ENCODE measurements around the gene TLL2.
A peak's percentile ranks its signal among the peaks of the same experiment; 100 is the strongest.
"Not testable (repeated sequence)": the region's sequence is repeated elsewhere in the genome, so short reads cannot be mapped to it uniquely, and the experiment has no call there.

TLL2 gene

DNA sequence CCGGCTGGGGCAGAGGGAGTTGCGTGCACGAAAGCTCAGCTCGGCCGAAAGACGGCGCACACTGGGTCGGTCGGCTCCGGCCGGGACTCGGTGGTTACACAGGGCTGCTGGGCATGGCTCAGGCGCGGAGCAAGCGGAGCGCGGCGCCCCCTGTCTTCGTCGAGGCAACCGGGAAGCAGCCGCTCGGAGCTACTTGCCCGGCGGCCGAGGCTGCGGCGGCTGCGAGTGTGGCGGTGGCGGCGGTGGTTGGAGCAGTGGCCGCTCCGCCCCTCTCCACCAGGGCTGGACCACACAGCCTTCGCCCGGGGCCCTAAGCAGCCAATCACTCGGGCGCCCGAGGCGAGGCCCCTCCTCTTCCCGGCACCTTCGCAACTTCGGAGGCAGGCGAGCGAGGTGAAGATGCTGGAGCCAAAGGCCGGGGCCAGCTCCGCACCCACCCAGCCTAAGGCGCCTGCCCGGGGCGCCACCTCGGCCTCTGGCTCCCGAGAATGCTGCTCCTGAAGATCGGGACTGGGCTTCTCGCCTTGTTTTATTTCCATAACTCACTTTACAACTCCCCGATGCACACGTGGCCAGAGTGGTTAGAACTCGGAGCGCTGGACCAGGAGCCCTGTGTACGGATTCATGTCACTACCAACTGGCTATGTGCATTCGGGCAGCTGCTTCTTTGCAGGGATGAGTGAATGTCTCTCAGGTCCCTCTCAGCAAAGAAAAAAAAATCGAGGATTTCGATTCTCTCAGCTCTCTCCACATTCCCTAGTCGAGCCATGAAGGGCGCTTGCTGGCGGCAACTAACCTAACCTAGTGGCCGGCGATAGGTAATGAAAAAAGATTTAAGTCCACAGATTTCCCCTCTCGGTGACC, at the start of gene TLL2:
TSS of gene TLL2 (minus strand) at position 229 of the 864 bp plus-strand sequence. CDS start 241 bp downstream, outside the sequence.
- peak; percentile 57 for DNase-seq

DNA sequence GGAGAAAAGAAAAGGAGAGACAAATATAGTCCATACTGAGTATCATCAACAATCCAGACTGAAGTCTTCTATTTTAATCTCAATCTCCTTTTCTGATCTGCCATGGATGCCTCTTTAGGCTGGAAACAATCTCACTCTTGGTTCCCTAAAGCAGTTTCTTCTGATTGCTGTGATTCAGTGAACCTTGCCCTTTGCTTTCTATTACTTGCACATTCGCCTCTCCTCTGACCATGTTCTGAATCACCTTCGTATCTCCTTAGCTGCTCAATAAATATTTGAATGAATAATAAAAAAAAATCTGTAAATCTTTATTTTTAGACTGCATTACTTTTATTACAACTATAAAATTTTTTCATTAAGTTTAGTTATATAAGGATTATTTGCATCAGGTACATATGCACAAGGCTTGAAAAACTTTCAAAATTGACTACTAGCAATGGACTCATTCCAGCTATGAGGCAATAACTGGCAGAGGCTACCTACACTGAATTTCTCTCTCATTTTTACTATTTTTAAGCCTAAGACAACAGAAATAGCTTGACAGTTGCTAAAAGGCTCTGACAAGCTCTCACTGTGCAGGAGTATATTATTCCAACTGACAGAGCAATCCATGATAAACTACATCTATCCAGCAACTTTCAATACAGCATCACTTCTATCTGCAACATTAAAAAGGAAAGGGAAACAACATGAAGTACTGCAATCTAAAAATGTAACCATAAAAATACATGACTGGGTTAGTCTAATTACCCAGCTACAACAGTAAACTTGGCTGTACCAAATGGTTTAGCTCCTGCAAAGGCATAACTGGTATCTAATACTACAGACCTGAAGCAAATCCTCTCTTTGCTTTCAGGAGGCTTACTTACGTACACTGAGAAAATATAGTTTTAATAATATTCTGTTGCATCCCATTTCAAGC, 47.5 kb upstream of the TLL2 start:
- DNase-seq: no peak

DNA sequence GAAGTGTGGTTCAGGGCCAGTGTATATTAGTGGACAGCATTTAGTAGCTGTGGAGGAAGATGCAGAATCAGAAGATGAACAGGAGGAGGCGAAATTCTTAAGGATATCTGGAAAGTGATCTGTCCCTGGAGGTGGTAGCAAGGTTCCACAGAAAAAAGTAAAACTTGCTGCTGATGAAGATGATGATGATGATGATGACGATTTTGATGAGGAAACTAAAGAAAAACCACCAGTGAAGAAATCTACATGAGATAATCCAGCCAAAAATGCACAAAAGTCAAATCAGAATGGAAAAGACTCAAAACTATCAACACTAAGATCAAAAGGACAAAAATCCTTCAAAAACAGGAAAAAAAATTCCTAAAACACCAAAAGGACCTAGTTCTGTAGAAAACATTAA, 46.8 kb upstream of the TLL2 start:
- no peak for DNase-seq

DNA sequence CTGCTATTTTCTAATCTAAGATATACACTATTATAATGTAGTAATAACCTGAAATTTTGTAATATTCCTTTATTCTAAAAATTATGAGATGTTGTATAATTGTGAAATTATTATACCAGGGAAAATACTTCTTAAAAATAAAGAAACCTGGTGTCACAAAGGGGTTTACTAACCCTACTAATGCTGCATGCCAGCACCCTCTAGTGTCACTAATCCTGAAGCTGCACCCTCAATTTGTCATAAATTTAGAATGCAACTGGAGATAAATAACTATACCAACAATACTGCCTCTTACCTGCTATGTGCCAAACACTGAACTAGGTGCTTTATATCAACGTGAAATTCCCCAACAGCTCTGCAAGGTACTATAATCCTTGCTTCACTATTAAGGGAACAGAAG, 42.3 kb upstream of the TLL2 start:
- DNase-seq: no peak

DNA sequence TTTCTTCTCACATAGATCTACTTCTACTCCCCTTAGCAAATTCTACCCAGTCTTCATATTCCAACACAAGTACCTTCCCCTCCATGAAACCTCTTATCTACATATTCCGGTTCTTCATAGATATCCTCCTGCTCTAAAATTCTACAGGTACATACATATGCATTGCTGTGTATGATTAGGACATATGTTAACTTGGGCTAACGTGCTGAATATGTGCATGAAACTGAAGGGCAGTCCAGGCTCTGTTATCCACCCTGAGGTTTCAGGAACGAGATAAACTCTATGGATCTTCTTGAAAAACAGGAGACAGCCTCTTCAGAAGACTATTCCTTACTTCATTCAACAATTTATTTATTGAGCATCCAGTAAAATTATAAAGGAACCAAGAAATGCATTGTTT, 41.6 kb upstream of the TLL2 start:
- DNase-seq: no peak

DNA sequence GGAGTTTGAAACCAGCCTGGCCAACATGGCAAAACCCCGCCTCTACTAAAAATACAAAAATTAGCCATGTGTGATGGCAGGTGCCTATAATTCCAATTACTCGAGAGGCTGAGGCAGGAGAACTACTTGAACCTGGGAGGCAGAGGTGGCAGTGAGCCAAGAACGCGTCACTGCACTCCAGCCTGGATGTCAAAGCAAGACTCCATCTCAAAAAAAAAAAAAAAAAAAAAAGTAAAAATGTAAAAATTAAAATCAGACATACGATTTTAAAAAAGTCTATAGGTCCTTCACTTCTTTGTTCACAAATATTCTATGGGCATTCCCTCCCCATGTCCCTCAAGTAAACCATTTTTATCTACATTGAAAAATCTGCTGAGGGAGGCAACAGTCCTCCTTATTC, 34.9 kb upstream of the TLL2 start:
- peak; percentile 67 for DNase-seq

DNA sequence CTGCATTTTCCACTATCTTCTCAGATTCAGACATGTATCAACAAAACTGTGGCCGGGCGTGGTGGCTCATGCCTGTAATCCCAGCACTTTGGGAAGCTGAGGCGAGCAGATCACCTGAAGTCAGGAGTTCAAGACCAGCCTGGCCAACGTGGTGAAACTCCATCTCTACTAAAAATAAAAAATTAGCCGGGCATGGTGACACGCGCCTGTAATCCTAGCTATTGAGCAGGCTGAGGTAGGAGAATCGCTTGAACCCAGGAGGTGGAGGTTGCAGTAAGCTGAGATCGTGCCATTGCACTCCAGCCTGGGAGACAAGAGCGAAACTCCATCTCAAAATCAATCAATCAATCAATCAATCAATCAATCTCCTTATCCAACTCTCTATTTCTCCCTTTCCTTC, 31.8 kb upstream of the TLL2 start:
- not testable (repeated sequence) for DNase-seq

DNA sequence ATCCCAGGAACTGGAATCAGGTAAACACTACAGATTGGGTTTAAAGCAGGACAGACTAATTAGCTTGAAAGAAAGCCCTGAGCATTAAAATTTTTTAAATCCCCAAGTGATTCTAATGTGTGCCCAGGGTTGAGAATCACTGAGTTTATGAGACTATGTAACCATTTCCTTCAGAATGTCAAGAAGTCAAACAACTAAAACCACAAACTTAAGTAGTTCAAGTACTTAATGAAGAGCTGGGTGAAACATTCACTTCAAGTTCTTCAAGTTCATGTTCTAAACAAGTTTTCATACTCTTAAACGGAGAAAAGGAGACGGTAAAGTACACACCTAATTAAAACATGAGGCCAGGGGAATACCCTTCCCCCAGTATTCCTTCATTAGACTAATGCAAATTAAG, 28.2 kb upstream of the TLL2 start:
- no peak for DNase-seq

DNA sequence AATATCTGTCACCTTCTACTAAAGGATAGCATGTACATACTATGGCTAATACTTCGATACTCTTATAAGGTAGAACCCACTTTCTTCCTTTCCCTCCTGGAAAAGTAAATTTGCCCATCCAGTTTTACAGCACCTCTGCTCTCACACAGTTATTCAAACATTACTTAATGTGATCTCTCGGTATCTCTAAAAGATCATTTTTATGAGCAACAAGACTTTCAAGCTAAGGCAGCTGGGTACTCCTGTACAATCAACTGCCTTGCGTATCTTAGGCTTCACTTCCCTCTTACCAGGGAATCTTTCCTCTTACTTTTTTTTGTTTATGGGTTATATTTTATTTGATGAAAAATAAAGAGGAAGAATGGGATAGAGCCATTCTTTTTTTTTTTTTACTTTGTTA, 26.5 kb upstream of the TLL2 start:
- no peak for DNase-seq

DNA sequence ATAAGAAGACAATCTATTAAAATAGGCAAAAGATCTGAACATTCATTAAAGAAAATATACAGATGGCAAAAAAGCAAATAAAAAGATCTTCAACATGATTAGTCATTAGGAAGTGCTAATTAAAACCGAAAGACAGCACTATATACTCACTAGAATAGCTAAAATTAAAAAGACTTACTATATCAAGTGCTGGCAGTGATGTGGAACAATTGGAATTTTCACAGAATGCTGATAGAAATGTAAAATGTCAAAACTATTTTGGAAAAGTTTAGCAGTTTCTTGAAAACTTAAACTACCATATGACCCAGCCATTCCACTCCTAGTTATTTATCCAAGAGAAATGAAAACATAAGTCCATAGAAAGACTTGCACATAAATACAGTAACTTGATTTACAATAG, 25.0 kb upstream of the TLL2 start:
- no peak for DNase-seq

DNA sequence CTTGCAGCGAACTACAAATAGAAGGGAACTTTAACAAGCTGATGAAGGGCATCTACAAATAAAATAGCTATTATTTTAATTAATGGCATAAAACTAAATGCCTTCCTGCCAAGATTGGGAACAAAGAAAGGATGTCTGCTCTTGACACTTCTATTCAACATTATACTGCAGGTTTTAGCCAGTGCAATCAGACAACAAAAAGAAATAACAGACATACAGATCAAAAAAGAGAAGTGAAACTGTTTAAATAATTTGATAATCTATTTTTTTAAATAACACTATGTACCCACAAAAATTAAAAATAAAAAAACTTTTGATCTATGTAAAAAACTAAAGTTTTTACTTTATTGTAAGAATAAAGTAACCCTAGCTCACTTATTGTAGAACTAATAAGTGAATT, 22.4 kb upstream of the TLL2 start:
- no peak for DNase-seq

DNA sequence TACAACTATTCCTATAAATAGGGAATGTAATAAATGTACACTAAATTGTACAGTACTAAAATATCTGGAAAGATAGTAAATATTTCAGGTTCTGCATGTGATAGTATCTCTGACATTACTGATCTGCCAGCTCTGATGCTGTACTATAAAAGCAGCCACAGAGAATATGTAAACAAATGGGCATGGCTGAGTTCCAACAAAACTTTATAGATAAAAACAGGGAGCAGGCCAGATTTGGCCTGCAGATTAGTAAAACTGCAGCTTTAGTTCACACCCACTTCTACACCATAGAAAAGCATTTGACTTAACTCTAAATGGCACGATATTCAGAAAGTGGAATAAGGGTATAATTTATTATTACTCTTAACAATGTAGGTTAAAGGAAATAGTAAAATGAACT, 18.8 kb upstream of the TLL2 start:
- peak; percentile 13 for DNase-seq

DNA sequence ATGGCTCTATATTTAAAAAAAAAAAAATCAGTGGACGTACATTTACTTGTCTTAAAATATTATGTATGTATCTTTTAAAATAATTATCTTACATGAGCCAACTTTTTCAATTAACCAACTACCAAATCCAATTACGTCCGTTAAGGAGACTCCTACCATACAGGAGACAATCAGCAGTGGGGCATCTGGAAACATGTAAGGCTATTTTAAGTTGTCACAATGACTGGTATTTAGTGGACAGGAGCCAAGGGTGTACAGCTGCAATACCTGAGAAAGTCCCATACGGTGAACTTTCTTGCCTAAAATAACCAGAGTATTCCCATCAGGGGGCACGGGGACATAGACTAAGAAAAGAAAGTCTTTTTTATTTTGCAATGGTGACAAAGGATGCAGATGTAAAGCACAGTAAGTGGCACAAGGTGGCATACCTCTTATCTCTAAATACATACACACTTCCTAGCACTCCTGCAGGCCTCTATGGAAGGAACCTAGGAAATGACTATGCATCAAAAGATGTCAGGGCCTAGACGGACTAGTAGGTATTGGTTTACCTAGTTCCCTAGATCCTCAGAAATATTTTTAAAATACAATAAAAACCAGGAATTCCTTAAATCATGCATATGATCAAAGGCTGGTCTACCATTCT, 16.0 kb upstream of the TLL2 start:
- DNase-seq: no peak

DNA sequence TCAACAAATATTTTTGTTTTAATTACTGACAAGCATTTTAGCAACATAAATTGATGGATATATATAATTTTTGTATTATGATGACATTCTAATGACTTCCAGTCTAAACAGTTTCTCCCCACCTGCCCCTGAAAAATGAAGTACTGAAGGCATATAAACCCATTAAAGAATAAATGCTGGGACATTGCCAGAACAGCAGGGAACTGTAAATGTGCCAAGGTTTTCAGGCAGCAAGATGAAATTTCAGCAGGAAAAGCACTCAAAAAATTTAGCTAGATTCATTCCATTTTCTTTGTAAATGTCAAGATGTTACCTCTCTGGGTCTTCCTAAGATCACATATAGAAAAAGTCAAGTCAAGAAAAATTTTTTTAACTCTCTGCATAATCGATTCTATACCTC, 11.0 kb upstream of the TLL2 start:
- DNase-seq: no peak

DNA sequence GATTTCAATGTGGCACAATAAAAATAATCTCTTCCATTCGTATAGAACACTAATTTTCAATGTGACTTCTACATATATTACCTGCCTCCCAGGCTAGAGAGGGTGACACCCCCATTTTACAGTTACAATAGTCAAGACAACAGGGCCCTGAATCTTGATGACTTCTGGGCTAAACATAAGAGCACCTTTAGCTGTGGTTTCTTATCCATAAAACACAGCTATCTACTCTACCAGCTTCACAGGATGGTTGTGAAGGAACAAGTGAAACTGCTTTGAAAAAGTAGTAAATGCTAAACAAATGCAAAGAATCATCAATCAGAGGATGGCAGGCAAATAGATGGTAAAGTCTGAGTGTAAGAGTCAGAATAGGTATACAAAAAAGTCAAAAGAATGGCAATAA, 3.6 kb upstream of the TLL2 start:
- DNase-seq: no peak

DNA sequence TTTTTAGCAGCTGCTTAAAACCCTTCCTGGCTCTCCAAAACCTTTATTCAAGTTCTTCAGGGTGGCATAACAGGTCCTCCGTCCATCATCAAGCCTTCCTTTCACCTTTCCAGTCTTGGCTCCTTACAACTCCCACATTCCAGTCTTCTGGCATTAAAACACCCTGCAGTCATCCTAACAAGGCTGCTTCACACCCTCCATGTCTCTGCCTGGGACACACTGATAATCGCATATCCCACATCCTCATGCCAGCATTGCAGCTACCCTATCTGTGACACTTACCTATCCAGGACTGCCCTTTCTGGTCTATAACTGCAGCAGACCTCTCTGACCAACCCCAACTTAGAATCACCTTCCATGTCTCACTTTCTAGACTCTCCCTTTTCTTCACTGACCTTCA, 2.6 kb upstream of the TLL2 start:
- DNase-seq: no peak

DNA sequence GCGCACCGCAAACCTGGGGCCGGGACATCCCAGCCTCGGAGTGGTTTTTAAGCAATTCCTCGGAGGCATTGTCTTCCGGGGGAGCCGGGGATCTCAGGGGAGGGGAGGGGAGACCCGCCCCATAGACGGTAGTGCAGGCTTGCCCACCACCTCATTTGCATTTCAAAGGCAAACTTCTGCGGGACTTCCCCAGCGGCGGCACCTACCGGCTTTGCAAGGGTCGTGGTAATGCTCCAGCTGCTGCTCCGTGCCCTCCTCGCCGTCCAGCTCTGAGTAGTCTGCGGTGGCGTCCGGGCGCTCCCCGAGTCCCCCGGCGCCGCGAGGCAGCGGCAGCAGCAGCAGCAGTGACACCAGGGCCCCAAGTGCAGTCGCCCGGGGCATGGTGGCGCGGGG, 425 bp downstream of the TLL2 start:
- no peak for DNase-seq

DNA sequence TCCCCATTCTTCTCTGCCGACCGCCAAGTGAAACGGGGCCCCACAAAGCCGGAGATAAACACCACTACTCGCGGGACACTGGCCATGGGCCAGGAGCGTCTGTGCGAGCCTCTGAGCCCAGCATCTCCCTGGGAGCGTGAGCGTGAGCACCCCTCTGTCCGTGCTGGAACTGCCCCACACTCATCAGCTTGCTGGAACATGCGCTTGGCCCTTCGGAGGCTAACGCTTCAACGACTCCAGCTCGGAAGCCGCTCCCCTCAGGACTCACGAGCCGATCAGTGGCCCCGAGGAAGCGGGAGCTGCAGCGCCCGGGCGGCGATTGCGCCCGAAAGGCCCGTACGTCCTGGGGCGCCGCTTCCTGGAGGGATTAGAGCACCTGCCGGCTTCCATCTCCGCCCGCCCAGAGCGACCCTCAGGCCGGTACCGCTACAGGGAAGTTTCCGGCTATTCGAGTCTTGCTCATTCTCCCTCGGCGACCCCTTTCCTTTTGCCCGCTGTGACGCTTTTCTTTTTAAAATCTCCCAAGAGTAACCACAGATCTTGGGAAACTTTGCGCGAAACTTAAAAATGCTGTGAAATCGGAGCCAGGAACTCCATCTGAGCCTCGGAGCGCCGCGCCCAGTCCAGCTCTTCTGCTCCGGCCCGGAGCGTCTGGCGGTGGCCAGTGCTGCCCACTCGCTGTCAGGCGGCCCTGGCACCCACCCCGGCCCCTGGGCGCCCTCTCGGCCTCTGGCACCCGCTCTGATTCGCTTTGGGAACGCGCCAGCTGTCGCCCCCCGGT, 1.0 kb downstream of the TLL2 start:
- DNase-seq: no peak

DNA sequence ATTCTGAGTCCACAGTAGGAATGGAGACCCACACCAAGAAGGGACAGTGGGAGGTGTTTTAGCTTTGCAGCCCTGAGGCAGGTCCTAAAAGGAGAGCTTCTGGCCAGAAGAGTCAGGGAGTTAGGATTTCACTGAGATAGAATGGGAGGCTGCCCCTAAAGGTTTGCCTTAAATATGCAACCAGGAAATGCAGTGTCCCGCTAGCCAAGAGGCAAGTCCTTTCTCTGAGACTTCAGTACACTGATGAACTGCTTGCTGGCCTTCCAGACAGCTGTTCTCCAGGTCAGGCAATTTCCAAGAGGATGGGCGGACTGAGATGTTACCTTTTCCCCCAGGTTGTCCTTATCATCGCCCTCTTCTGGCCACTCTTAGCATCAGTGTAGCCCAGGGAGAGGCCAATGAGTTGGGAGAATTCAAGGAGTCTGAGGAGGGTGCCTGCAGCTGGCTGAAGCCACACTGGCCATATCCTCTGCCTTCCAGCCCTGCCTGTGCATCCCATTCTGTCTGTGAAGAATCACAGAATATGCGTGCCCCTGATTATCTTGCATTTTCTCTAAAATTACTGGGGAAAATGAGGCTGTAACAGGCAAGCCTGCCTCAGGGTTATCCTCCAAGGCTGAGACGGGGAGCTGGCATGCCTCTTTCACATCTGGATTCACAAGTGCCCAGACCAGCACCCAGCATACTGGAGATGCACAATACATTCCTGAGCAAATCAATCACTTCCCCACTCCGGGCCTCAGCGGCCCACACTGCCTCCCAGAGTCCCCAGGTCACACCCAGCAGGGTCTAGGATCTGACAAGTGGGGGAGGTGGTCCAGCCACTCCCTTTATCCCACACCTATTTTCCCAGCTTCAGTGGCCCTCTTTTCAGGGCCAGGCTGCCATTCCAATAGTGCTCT, 2.4 kb downstream of the TLL2 start:
- no peak for DNase-seq

DNA sequence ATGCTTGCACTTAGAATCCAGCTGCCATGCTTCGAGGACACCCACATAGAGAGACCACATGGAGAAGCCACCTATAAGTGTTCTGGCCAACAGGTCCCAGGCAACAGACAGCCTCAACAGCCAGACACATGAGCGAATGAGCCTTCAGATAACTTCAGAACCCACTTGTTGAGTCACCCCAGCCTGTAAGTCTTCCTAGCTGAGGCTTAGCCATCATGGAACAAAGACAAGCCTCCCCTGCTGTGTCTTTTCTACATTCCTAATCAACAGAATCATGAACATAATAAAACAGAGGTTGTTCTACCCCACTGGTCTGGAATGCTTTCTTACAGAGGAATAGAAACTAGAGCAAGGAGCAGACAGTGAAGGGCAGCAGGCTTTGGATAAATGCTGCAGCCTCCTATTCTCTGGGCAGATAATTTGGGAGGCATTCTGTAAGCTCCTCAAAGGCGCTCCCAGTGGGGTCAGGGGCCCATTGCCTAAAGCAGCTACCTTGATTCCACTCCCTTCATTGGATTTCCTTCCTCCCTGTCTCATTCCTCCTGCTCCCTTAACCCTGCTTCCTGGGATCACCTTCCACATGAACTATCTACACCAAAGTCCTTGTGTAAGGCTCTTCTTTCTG, 4.6 kb downstream of the TLL2 start:
- no peak for DNase-seq

DNA sequence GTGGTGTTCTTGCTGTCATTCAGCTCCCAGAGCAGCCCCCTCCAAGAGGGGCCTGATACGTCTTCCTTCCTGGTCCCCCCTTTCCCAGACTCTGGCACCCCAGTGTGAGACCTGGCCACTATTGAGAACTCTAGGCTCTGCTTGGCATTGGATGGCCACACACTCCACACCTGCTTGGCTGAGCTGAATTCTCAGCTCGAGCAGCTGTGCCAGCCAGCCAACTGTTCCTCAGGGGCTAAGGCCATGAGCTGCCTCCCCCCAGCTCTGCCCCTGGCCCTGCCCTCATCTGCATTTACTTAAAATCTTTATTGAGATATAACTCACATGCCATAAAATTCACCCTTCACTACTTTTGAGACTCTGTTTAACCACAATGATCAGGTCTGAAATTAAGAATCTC, 6.7 kb downstream of the TLL2 start:
- no peak for DNase-seq

Data from NCI-H2029 (cell line).